Liver (tissue), 3 donors: ENCODE data around the gene ZNF559.
"Not testable (repeated sequence)": the region's sequence is repeated elsewhere in the genome, so short reads cannot be mapped to it uniquely, and the experiment has no call there.

Experiments used
- ATF3 ChIP-seq: IDR thresholded peaks from 2 replicates; pipeline ENCODE4 v1.6.1; 2016; ENCODE audit warnings: antibody characterized with exemption
- CTCF ChIP-seq: fragments of 150-350 bp; IDR thresholded peaks from 2 replicates; pipeline ENCODE4 v1.5.1; 2017; ENCODE audit warnings: improper control_type of control experiment, low read depth, low read length; ENCODE audit not compliant: missing input control
- EGR1 ChIP-seq, 2 donors: IDR thresholded peaks; 2 replicates each; pipeline ENCODE4 v1.6.1; 2016 to 2018; ENCODE audit warnings: antibody characterized with exemption in 2 of 2, low read depth in 2 of 2
- FOXA1 ChIP-seq: IDR thresholded peaks from 2 replicates; pipeline ENCODE4 v1.6.1; 2016; ENCODE audit warnings: antibody characterized with exemption
- FOXA2 ChIP-seq: IDR thresholded peaks from 2 replicates; pipeline ENCODE4 v1.6.1; 2016; ENCODE audit warnings: antibody characterized with exemption
- GABPA ChIP-seq, 2 donors: IDR thresholded peaks in 1 of 2; conservative IDR thresholded peaks in 1 of 2; 2 replicates each; pipeline ENCODE4 v1.6.1; 2016; ENCODE audit warnings: antibody characterized with exemption in 2 of 2, mild to moderate bottlenecking in 1 of 2, moderate library complexity in 1 of 2
- HNF4A ChIP-seq, 2 donors: conservative IDR thresholded peaks; 2 replicates each; pipeline ENCODE4 v1.6.1; 2016; ENCODE audit warnings: antibody characterized with exemption in 2 of 2, mild to moderate bottlenecking in 2 of 2
- JUND ChIP-seq, 2 donors: IDR thresholded peaks; 2 replicates each; pipeline ENCODE4 v1.6.1; 2016; ENCODE audit warnings: antibody characterized with exemption in 2 of 2
- NR2F2 ChIP-seq: IDR thresholded peaks from 2 replicates; pipeline ENCODE4 v1.6.1; 2016; ENCODE audit warnings: antibody characterized with exemption
- RXRA ChIP-seq, 2 donors: IDR thresholded peaks; 2 replicates each; pipeline ENCODE4 v1.6.1; 2017 to 2018; ENCODE audit warnings: antibody characterized with exemption in 2 of 2, mild to moderate bottlenecking in 1 of 2
- TAF1 ChIP-seq: conservative IDR thresholded peaks from 2 replicates; pipeline ENCODE4 v1.6.1; 2016; ENCODE audit warnings: antibody characterized with exemption, mild to moderate bottlenecking
- YY1 ChIP-seq: IDR thresholded peaks from 2 replicates; pipeline ENCODE4 v1.6.1; 2016; ENCODE audit warnings: antibody characterized with exemption, mild to moderate bottlenecking
- TF ChIP-seq, protein P1 (sequence below): IDR thresholded peaks from 2 replicates; pipeline ENCODE4 v1.6.1; 2016; ENCODE audit warnings: antibody characterized with exemption, mild to moderate bottlenecking
- TF ChIP-seq, protein P2 (sequence below): IDR thresholded peaks from 2 replicates; pipeline ENCODE4 v1.6.1; 2016; ENCODE audit warnings: antibody characterized with exemption
- donor health status: healthy.
- donor health status: healthy.

DNA sequence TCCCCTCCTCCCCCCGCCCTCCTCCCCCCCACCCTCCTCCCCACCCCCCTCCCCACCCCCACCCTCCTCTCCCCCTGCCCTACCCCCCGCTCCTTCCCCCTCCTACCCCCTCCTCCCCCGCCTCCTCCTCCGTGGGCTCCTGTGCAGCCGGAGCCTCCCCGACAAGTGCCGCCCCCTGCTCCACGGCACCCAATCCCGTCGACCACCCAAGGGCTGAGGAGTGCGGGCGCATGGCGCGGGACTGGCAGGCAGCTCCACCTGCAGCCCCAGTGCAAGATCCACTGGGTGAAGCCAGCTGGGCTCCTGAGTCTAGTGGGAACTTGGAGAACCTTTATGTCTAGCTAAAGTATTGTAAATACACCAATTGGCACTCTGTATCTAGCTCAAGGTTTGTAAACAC is 2.2 kb upstream of the ZNF559 start:
- not testable (repeated sequence) for TF ChIP-seq CTCF; ATF3; FOXA1; JUND (IDR thresholded peaks at IDR 0.05); NR2F2; RXRA (IDR thresholded peaks at IDR 0.05); TAF1; FOXA2; HNF4A (conservative IDR thresholded peaks at IDR 0.05); YY1; EGR1 (IDR thresholded peaks at IDR 0.05; ENCODE audit: low read depth in 2 of 2); GABPA (IDR thresholded peaks at IDR 0.05 in 1 of 2, conservative IDR thresholded peaks at IDR 0.05 in 1 of 2)
- TF ChIP-seq, protein P1, sequence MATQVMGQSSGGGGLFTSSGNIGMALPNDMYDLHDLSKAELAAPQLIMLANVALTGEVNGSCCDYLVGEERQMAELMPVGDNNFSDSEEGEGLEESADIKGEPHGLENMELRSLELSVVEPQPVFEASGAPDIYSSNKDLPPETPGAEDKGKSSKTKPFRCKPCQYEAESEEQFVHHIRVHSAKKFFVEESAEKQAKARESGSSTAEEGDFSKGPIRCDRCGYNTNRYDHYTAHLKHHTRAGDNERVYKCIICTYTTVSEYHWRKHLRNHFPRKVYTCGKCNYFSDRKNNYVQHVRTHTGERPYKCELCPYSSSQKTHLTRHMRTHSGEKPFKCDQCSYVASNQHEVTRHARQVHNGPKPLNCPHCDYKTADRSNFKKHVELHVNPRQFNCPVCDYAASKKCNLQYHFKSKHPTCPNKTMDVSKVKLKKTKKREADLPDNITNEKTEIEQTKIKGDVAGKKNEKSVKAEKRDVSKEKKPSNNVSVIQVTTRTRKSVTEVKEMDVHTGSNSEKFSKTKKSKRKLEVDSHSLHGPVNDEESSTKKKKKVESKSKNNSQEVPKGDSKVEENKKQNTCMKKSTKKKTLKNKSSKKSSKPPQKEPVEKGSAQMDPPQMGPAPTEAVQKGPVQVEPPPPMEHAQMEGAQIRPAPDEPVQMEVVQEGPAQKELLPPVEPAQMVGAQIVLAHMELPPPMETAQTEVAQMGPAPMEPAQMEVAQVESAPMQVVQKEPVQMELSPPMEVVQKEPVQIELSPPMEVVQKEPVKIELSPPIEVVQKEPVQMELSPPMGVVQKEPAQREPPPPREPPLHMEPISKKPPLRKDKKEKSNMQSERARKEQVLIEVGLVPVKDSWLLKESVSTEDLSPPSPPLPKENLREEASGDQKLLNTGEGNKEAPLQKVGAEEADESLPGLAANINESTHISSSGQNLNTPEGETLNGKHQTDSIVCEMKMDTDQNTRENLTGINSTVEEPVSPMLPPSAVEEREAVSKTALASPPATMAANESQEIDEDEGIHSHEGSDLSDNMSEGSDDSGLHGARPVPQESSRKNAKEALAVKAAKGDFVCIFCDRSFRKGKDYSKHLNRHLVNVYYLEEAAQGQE = not testable (repeated sequence)
- TF ChIP-seq, protein P2, sequence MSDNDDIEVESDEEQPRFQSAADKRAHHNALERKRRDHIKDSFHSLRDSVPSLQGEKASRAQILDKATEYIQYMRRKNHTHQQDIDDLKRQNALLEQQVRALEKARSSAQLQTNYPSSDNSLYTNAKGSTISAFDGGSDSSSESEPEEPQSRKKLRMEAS = not testable (repeated sequence)
